Prostate gland (tissue), 2 donors: ENCODE results near the gene NLRP2B. TPM values are rescaled to one million over a fixed set of nuclear protein-coding genes. Genes with fewer than 3 reads are reported as not detected.
"Not testable (repeated sequence)": the region's sequence is repeated elsewhere in the genome, so short reads cannot be mapped to it uniquely, and the experiment has no call there.

Source experiments
- DNase-seq: peaks from one replicate; pipeline ENCODE4 v3.0.0-alpha.2; 2019; ENCODE audit warnings: low spot score
- H3K27ac ChIP-seq, 2 donors: fragments of 200-600 bp; sonication (generic); 2 replicates each; pipeline ENCODE4 v1.5.1; 2017 to 2019
- H3K27me3 ChIP-seq: fragments of 200-600 bp; sonication (generic); replicated peaks from 2 replicates; pipeline ENCODE4 v1.5.1; 2019; ENCODE audit not compliant: insufficient read depth
- H3K36me3 ChIP-seq, 2 donors: fragments of 200-600 bp; sonication (generic); 1 replicate in 1 of 2; 2 replicates in 1 of 2; pipeline versions ENCODE4 v1.5.1 to v1.8.1; 2017 to 2019
- H3K4me1 ChIP-seq: fragments of 200-600 bp; sonication (generic); replicated peaks from 2 replicates; pipeline ENCODE4 v1.5.1; 2019
- H3K4me3 ChIP-seq, 2 donors: fragments of 200-600 bp; sonication (generic); 2 replicates each; pipeline ENCODE4 v1.5.1; 2017 to 2019
- H3K9me3 ChIP-seq: fragments of 200-600 bp; sonication (generic); 2 replicates; pipeline ENCODE4 v1.5.1; 2017
- POLR2A ChIP-seq: fragments of 450-650 bp; IDR thresholded peaks from one replicate; pipeline ENCODE4 v1.6.1; 2016; ENCODE audit warnings: antibody characterized with exemption, mild to moderate bottlenecking
- POLR2AphosphoS5 ChIP-seq: sonication (generic); formaldehyde crosslinking; IDR thresholded peaks from one replicate; pipeline ENCODE4 v1.6.1; 2017; ENCODE audit warnings: antibody characterized with exemption
- WGBS: methylation state at CpG from one replicate; pipeline ENCODE4 v1.1.5; 2018; 5-methylcytosine and 5-hydroxymethylcytosine counted together
- intact Hi-C: fragments of 100-400 bp; cut with DNase I; formaldehyde crosslinking; loops from one replicate; pipeline ENCODE4 v1.14.2; 2022
- total RNA-seq, 2 donors: library from RNA; depleted of rRNA; stranded (reverse); fragments of >200 nt; gene quantifications; one replicate each; pipeline ENCODE4 v1.1.0, GENCODE V29; 2016
- TF ChIP-seq, protein P1 (sequence below), 4 experiments: fragments of 200-600 bp in 2 of 4; fragments of 450-650 bp in 2 of 4; sonication (generic) in 2 of 4; IDR thresholded peaks; 1 replicate in 3 of 4; 2 replicates in 1 of 4; pipeline ENCODE4 v1.5.1; 2016 to 2019; ENCODE audit warnings: antibody characterized with exemption in 4 of 4, mild to moderate bottlenecking in 2 of 4, moderate library complexity in 2 of 4

Gene NLRP2B
- under 1 TPM in 1 of 2 donors, not detected in 1; 0.57 TPM for total RNA-seq

DNA sequence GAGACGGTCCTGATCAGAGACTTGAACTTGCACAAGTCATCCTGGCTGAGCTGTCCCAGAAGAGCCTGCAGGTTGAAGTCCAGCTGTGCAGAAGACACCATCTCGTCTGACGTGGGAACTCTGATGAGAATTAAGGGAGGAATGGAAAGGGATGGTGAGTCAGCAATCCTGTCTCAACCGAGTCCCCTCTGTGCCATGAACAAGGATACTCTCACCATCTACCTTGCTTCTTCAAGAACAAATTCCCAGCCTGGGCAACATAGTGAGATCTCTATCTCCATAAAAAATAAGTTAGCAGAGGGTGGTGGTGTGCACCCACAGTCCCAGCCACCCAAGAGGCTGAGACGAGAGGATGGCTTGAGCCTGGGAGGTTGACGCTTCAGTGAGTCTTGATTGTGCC lies at the start of gene NLRP2B:
TSS of gene NLRP2B (minus strand) at position 101 of the 400 bp plus-strand sequence.
- WGBS = 84% methylated on average over 6 of the region's 6 CpGs
- Histone ChIP-seq H3K9me3 (no peaks in the 10 kb centered on the region), H3K27ac (no peak within 1 kb of the TSS)

DNA sequence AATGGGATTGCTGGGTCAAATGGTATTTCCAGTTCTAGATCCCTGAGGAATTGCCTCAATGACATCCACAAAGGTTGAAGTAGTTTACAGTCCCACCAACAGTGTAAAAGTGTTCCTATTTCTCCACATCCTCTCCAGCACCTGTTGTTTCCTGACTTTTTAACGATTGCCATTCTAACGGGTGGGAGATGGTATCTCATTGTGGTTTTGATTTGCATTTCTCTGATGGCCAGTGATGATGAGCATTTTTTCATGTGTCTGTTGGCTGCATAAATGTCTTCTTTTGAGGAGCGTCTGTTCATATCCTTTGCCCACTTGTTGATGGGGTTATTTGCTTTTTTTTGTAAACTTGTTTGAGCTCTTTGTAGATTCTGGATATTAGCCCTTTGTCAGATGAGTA lies 45.9 kb upstream of the NLRP2B start:
- intact Hi-C loops, DNase-seq, H3K4me1 ChIP-seq, H3K9me3 ChIP-seq, H3K27ac ChIP-seq, H3K36me3 ChIP-seq, H3K27me3 ChIP-seq, H3K4me3 ChIP-seq: not testable (repeated sequence)
- WGBS = 90% methylated on average over 3 of the region's 3 CpGs

More for the DNA sequence above, at the start of gene NLRP2B:
- no peak within 1 kb of the TSS for H3K4me3 ChIP-seq
- H3K4me1 ChIP-seq = no peaks in the 10 kb centered on the region
- DNase-seq = no peak
- no peaks in the 10 kb centered on the region for H3K36me3 ChIP-seq
- intact Hi-C loops = no loop called here
- no peaks in the 10 kb centered on the region for H3K27me3 ChIP-seq
- TF ChIP-seq POLR2AphosphoS5 = no peak
- TF ChIP-seq POLR2A = no peak
- TF ChIP-seq, protein P1, sequence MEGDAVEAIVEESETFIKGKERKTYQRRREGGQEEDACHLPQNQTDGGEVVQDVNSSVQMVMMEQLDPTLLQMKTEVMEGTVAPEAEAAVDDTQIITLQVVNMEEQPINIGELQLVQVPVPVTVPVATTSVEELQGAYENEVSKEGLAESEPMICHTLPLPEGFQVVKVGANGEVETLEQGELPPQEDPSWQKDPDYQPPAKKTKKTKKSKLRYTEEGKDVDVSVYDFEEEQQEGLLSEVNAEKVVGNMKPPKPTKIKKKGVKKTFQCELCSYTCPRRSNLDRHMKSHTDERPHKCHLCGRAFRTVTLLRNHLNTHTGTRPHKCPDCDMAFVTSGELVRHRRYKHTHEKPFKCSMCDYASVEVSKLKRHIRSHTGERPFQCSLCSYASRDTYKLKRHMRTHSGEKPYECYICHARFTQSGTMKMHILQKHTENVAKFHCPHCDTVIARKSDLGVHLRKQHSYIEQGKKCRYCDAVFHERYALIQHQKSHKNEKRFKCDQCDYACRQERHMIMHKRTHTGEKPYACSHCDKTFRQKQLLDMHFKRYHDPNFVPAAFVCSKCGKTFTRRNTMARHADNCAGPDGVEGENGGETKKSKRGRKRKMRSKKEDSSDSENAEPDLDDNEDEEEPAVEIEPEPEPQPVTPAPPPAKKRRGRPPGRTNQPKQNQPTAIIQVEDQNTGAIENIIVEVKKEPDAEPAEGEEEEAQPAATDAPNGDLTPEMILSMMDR (IDR thresholded peaks at IDR 0.05) = no peak

DNA sequence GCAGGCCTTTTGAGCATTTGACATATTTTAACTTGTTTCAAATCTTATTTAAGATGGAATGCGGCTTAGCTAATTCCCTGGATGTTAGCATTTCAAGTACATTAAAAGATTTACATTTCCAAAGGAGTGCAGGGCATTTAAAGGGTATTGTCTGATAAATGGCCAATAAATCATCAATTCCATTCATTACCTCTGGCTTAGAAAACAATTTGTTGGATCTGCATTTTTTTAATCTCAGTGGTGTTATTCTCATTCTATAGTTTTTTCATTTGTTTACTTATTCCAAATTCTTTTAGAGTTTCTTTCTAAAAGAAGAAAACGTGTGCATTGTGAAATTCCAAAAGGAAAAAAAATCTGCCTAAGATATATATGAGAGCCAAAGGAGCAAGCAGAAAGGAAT lies 1.3 kb upstream of the NLRP2B start:
- no peaks in the 10 kb centered on the region for H3K4me1 ChIP-seq
- H3K27me3 ChIP-seq = no peaks in the 10 kb centered on the region
- no peak for DNase-seq
- TF ChIP-seq POLR2AphosphoS5 (no peak), POLR2A (no peak)
- TF ChIP-seq, protein P1 (IDR thresholded peaks at IDR 0.05) = no peak
- no peaks in the 10 kb centered on the region for H3K36me3 ChIP-seq
- no peak overlapping the region for H3K27ac ChIP-seq
- H3K4me3 ChIP-seq = no peak overlapping the region
- intact Hi-C loops = no loop called here
- no peaks in the 10 kb centered on the region for H3K9me3 ChIP-seq
- 56% methylated on average over 2 of the region's 2 CpGs for WGBS

DNA sequence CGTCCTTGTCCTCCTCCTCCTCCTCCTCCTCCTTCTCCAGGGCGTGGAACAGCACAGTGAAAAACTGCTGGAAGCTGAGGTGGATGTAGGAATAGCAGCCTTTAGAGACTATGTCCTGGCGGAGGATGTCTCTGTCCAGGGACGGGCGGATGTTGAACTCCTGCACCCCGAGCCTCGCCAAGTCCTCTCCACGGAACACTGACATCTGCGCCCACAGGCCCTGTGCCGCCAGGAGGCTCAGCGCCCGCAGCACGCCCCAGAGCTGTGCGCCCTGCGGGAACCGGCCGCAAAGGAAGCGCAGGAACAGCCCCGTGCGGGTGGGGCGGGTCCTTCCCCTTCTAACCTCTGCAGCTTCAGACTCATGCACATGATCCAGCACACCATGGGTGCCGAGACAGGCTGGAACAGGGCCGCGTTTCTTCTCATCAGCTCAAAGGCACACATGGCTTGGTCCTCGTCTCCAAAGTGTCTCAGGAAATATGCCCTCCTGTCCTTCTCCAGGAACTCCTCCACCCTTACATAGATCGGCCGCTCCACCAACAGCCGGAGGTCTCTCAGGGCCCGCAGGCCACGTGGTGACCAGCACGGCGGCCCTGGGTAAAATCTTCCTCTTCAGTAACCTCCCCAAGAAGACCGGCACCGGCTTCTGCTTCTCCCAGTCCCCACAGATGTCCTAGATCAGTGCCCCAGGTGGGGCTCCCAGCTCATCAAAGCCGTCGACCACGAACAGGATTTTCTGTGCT lies 1.2 kb downstream of the NLRP2B start:
- Histone ChIP-seq H3K4me1 (no peaks in the 10 kb centered on the region), H3K27me3 (no peaks in the 10 kb centered on the region)
- intact Hi-C loops = no loop called here

DNA sequence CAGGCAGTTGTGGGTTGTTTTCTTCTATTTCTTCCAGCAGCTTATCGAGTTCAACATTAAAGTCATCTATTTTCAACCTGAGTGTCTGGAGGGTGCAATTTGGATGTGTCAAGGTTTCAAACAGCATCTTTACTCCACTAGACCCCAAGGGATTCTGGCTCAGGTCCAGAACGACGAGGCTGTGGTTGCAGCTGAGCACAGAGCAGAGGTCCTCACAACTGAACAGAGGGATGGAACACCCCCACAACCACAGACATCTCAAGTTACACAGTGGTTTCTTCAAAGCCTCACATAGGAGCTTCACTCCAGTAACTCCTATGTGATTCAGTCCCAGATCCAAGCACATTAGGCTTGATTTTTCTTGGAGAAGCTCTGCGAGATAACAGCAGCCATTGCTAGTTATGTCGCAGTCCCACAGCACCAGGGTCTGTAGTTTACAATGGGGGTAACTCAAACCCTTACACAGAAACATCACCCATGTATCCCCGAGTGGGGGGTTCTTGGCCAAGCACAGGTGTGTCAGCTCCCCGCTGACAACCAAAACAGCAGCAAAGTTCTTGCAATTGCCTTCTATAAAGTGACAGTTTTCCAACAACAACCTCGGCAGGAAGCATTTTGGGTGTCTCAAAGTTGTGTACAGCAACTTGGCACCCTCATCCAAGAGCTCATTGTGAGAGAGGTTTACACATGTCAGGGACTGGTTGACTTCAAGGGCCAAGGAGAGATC lies 2.8 kb downstream of the NLRP2B start:
- H3K9me3 ChIP-seq = no peaks in the 10 kb centered on the region
- DNase-seq = no peak
- 79% methylated on average over 4 of the region's 8 CpGs for WGBS
- TF ChIP-seq POLR2AphosphoS5 (no peak), POLR2A (no peak)
- TF ChIP-seq, protein P1 (IDR thresholded peaks at IDR 0.05) = no peak
- no peaks in the 10 kb centered on the region for H3K36me3 ChIP-seq
- H3K27me3 ChIP-seq = no peaks in the 10 kb centered on the region
- no peak overlapping the region for H3K27ac ChIP-seq
- H3K4me1 ChIP-seq = no peaks in the 10 kb centered on the region
- intact Hi-C loops = no loop called here
- H3K4me3 ChIP-seq = no peak overlapping the region

More for the DNA sequence above, 1.2 kb downstream of the NLRP2B start:
- H3K4me3 ChIP-seq = no peak overlapping the region
- no peak for DNase-seq
- no peaks in the 10 kb centered on the region for H3K36me3 ChIP-seq
- no peak overlapping the region for H3K27ac ChIP-seq
- no peak for TF ChIP-seq POLR2AphosphoS5
- TF ChIP-seq, protein P1 (IDR thresholded peaks at IDR 0.05) = no peak
- TF ChIP-seq POLR2A = no peak
- WGBS = 95% methylated on average over 13 of the region's 37 CpGs
- H3K9me3 ChIP-seq = no peaks in the 10 kb centered on the region
